Measurements from ENCODE around the gene SLC6A1.

SLC6A1 gene

DNA sequence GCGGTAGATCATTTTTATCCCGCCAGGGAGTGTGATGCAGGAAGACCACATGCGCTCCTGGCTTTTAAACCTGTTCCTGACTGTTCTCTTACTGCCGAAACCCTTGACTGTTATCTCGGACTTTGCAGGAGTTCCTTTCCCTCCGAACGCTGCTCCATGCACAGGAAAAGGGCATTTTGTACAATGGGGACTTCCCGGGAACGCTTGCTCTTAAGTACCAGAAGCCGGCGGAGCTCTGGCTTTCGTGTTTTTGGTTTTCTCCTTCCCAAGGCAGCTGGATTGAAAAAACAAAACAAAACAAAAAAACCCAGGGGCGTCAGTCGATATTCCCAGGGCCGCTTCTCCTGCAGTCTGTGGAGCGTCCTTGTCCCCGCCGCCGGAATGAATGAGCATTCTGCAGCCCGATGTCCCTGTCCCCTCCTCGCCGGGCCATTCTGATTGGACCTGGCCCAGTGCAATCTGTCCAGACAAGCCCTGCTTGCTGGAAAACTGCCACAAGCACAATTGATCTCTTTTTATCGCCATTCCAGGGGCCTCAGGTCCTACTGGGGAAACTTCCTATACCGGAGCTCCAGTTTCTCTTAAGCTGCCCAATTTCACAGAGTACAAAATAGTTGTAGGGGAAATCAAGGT, 44.8 kb downstream of the SLC6A1 start:
- TF ChIP-seq, protein P1, sequence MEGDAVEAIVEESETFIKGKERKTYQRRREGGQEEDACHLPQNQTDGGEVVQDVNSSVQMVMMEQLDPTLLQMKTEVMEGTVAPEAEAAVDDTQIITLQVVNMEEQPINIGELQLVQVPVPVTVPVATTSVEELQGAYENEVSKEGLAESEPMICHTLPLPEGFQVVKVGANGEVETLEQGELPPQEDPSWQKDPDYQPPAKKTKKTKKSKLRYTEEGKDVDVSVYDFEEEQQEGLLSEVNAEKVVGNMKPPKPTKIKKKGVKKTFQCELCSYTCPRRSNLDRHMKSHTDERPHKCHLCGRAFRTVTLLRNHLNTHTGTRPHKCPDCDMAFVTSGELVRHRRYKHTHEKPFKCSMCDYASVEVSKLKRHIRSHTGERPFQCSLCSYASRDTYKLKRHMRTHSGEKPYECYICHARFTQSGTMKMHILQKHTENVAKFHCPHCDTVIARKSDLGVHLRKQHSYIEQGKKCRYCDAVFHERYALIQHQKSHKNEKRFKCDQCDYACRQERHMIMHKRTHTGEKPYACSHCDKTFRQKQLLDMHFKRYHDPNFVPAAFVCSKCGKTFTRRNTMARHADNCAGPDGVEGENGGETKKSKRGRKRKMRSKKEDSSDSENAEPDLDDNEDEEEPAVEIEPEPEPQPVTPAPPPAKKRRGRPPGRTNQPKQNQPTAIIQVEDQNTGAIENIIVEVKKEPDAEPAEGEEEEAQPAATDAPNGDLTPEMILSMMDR (IDR thresholded peaks at IDR 0.05; ENCODE audit: control insufficient read depth, extremely low read depth, insufficient read depth) = no peak
- H3K4me3 ChIP-seq (ENCODE audit: low read depth, low read length) = no peak overlapping the region
- no peak for DNase-seq (ENCODE audit: low read depth)

DNA sequence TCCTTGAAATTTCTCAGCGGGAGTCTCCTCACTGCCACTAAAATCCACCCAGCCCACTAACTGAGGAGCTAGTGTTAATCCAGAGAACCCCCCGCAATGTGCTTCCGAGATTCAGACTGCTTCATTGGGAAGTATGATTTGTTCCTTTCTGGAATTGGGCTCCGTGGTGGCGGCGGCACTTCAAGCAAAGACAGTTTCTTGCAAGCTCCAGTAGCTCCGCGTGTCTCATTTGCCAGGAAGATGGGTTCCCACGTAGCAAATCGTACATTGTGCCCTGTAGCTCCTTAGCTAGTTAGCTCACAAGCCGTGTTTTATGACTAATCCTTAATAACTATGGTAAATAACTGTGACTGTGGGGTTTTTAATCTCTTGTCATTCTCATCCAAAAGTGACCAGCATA, 45.4 kb downstream of the SLC6A1 start:
- TF ChIP-seq, protein P1 (IDR thresholded peaks at IDR 0.05; ENCODE audit: control insufficient read depth, extremely low read depth, insufficient read depth) = no peak
- H3K4me3 ChIP-seq (ENCODE audit: low read depth, low read length) = no peak overlapping the region
- DNase-seq (ENCODE audit: low read depth) = no peak

DNA sequence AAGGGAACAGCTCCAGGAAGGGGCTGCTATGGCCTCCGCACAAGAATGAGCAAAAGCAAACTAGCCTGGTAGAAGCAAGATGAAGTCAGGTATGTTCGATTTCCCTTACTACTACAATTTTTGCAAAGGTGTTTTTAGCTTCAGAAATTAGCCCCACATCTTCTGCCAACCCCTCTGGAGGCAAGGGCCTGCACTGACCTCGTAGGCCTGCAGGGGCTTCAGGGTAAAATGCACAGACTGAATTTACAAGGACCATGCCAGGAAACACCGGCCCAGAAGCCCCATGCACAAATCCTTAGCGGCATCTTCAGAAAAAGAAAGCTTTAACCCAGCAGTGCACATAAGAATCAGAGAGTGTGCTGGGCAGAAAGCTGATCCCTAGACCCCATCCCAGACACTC, 53.0 kb downstream of the SLC6A1 start:
- no peak for DNase-seq (ENCODE audit: low read depth)
- TF ChIP-seq, protein P1 (IDR thresholded peaks at IDR 0.05; ENCODE audit: control insufficient read depth, extremely low read depth, insufficient read depth) = no peak
- H3K4me3 ChIP-seq (ENCODE audit: low read depth, low read length) = no peak overlapping the region

DNA sequence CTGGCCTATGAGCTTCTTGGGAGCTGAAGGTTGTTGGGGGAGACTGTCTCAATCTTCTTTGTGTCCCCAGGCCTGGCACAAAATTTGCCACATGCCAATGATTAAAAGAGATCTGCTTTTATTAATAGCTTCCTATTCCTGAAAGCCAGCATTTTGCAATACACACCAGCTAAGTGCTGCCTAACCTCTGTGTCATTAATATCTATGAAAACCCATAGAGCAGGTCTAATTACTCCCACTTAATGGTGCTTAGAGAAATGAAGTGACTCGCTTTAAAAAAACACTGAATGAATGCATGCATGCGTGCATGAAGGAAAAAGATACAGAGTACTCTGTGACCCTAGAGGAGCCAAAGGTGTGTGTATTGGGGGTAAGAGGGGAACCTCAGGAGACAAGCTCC, 55.0 kb downstream of the SLC6A1 start:
- TF ChIP-seq, protein P1 (IDR thresholded peaks at IDR 0.05; ENCODE audit: control insufficient read depth, extremely low read depth, insufficient read depth) = no peak
- no peak overlapping the region for H3K4me3 ChIP-seq (ENCODE audit: low read depth, low read length)
- DNase-seq (ENCODE audit: low read depth) = no peak

DNA sequence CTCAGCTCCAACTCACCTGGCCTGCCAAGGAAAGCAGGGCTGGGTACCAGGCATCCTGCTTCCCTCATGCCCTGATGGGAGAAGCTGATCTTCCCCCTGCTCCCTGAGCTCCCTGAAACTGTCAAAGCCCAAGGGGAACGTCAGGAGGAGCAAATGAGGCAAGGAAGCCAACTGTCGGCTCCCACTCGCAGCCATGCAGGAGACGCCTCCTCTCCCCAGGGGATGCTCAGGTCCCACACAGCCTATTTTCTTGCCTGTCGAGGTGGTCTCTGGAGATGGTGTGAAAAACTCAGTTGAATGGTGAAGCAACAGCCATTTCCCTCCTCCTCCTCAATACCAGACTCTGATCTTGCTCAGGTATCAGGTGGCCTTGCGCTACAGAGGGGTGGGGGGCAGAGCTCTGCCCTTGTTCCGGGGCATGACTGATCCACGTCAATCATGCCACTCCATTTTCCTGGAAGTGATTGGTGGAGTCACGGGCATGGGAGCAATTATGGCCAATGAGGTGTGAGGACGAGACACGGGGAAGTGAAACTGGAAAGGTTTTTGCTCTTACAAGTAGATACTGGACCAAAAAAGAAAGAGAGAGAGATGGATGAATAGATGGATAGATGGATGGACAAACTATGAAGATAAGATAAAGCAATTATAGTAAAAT, 58.2 kb downstream of the SLC6A1 start:
- DNase-seq (ENCODE audit: low read depth) = no peak
- TF ChIP-seq, protein P1 (IDR thresholded peaks at IDR 0.05; ENCODE audit: control insufficient read depth, extremely low read depth, insufficient read depth) = no peak
- H3K4me3 ChIP-seq (ENCODE audit: low read depth, low read length) = no peak overlapping the region

DNA sequence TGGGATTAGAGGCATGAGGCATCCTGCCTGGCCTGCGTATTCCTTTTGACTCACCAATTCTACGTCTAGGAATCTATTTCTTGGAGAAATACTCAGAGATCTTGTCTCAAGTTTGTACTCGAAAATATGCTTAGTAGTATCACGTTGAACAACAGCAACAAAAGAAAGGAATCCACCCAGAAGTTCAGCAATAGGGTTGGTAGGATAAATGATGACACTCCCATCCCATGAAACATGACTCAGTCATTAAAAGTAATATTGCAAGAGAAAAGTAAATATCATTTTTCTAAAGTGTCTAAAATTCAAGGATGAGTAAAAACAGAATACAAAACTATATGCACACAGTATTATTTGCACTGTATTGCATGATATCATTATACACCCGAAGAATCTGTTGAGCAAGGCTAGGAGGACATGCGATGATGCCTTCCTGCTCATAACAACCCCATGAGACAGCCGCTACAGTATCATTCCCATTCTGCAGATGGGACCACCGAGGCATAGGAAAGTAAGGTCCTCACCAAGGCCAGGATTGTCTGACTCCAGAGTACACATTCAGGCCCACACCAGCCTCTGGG, 61.5 kb downstream of the SLC6A1 start:
- no peak for DNase-seq (ENCODE audit: low read depth)
- TF ChIP-seq, protein P1 (IDR thresholded peaks at IDR 0.05; ENCODE audit: control insufficient read depth, extremely low read depth, insufficient read depth) = no peak
- H3K4me3 ChIP-seq (ENCODE audit: low read depth, low read length) = no peak overlapping the region
